SU-DHL-6 (cell line): Measurements from ENCODE around the gene CCNY.

Experiments
- EZH2phosphoT487 ChIP-seq: fragments of 200-600 bp; sonication (generic), shearing (Covaris generic); conservative IDR thresholded peaks from 2 replicates; pipeline ENCODE4 v1.6.1; 2018; ENCODE audit warnings: mild to moderate bottlenecking, antibody characterized with exemption, low read length, moderate library complexity, mixed read lengths
- TF ChIP-seq, protein P1 (sequence below): fragments of 200-600 bp; sonication (generic); IDR thresholded peaks from one replicate; pipeline ENCODE4 v1.5.1; 2017; ENCODE audit warnings: antibody characterized with exemption, mild to moderate bottlenecking, low read length, moderate library complexity; ENCODE audit not compliant: insufficient read depth, poor library complexity, severe bottlenecking

DNA sequence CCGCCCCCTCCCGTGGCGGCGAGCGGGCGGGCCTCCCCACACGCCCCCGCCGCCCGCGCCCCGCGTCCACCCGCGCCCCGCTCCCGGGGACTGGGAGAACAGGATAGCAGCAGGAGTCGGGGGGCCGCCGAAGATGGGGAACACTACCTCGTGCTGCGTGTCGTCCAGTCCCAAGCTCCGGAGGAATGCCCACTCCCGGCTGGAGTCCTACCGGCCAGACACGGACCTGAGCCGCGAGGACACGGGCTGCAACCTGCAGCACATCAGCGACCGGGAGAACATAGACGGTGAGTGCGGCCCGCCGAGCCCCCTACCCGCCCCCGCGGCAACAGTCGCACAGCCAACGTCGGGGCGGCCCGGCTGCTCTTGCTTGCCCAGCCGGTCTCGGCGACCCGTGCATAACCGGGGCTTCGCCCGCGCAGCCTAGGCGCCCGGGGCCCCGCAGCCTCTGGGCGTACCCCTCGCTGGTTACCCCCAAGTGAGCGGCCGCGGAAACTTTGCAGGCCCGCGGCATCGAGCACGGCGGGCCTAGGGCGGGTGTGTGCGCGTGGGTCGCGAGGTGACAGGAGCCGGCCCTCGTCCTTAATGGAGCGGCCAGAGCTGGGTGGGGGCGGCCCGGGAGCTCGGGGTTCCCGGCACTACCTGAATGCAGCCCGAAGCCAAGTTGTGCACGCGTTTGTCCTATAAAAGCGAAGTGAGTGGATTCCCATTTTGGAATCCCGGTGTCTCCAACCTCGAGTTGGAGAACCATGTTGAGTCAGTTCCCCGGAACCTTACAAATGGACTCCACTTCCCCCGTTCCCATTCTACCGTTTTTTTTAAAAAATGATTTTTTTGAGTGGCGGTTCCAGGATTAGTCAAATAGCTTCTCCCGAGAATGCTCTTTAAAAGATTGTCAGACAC is 863 bp downstream of the CCNY start:
- TF ChIP-seq, protein P1, sequence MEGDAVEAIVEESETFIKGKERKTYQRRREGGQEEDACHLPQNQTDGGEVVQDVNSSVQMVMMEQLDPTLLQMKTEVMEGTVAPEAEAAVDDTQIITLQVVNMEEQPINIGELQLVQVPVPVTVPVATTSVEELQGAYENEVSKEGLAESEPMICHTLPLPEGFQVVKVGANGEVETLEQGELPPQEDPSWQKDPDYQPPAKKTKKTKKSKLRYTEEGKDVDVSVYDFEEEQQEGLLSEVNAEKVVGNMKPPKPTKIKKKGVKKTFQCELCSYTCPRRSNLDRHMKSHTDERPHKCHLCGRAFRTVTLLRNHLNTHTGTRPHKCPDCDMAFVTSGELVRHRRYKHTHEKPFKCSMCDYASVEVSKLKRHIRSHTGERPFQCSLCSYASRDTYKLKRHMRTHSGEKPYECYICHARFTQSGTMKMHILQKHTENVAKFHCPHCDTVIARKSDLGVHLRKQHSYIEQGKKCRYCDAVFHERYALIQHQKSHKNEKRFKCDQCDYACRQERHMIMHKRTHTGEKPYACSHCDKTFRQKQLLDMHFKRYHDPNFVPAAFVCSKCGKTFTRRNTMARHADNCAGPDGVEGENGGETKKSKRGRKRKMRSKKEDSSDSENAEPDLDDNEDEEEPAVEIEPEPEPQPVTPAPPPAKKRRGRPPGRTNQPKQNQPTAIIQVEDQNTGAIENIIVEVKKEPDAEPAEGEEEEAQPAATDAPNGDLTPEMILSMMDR: no peak
- TF ChIP-seq EZH2phosphoT487: no peak
